HEK293 (cell line): ENCODE measurements around the gene ZMYND10.

Experiments used
- GLIS1 ChIP-seq: fragments of 450-650 bp; formaldehyde crosslinking; IDR thresholded peaks from 2 replicates; pipeline ENCODE4 v1.5.1; 2016; ENCODE audit warnings: missing biosample characterization, missing genetic modification characterization
- GLIS2 ChIP-seq: fragments of 450-650 bp; formaldehyde crosslinking; IDR thresholded peaks from 2 replicates; pipeline ENCODE4 v1.5.1; 2016; ENCODE audit warnings: missing biosample characterization, missing genetic modification characterization
- HOXD13 ChIP-seq: sonication (generic); formaldehyde crosslinking; IDR thresholded peaks from 2 replicates; pipeline ENCODE4 v1.8.0; 2022; ENCODE audit warnings: missing genetic modification reagents, borderline replicate concordance
- KLF9 ChIP-seq: fragments of 450-650 bp; formaldehyde crosslinking; IDR thresholded peaks from 2 replicates; pipeline ENCODE4 v1.5.1; 2016; ENCODE audit warnings: missing biosample characterization, missing genetic modification characterization, low read depth
- SCRT2 ChIP-seq: fragments of 450-650 bp; formaldehyde crosslinking; IDR thresholded peaks from 2 replicates; pipeline ENCODE4 v1.5.1; 2016; ENCODE audit warnings: missing biosample characterization, missing genetic modification characterization
- SP2 ChIP-seq: fragments of 450-650 bp; formaldehyde crosslinking; IDR thresholded peaks from 2 replicates; pipeline ENCODE4 v1.5.1; 2016; ENCODE audit warnings: missing biosample characterization, missing genetic modification characterization
- ZBTB1 ChIP-seq: fragments of 450-650 bp; formaldehyde crosslinking; IDR thresholded peaks from 2 replicates; pipeline ENCODE4 v1.5.1; 2016; ENCODE audit warnings: missing biosample characterization, missing genetic modification characterization
- ZEB2 ChIP-seq: fragments of 450-650 bp; formaldehyde crosslinking; IDR thresholded peaks from 2 replicates; pipeline ENCODE4 v1.5.1; 2016; ENCODE audit warnings: missing biosample characterization, missing genetic modification characterization
- ZNF133 ChIP-seq: fragments of 450-650 bp; formaldehyde crosslinking; IDR thresholded peaks from 2 replicates; pipeline ENCODE4 v1.5.1; 2016; ENCODE audit warnings: missing biosample characterization, missing genetic modification characterization
- ZNF140 ChIP-seq: fragments of 450-650 bp; formaldehyde crosslinking; IDR thresholded peaks from 2 replicates; pipeline ENCODE4 v1.5.1; 2016; ENCODE audit warnings: missing biosample characterization, missing genetic modification characterization
- ZNF157 ChIP-seq: fragments of 450-650 bp; formaldehyde crosslinking; IDR thresholded peaks from 2 replicates; pipeline ENCODE4 v1.5.1; 2016; ENCODE audit warnings: missing biosample characterization, missing genetic modification characterization
- ZNF19 ChIP-seq: fragments of 450-650 bp; formaldehyde crosslinking; IDR thresholded peaks from 2 replicates; pipeline ENCODE4; 2016; ENCODE audit warnings: missing biosample characterization, missing genetic modification characterization, low read depth
- ZNF2 ChIP-seq: fragments of 450-650 bp; formaldehyde crosslinking; IDR thresholded peaks from 2 replicates; pipeline ENCODE4 v1.5.1; 2016; ENCODE audit warnings: missing biosample characterization, missing genetic modification characterization
- ZNF266 ChIP-seq: fragments of 450-650 bp; formaldehyde crosslinking; IDR thresholded peaks from 2 replicates; pipeline ENCODE4 v1.5.1; 2016; ENCODE audit warnings: missing biosample characterization, missing genetic modification characterization, low read depth
- ZNF350 ChIP-seq: fragments of 450-650 bp; formaldehyde crosslinking; IDR thresholded peaks from 2 replicates; pipeline ENCODE4 v1.5.0; 2017; ENCODE audit warnings: missing biosample characterization, mild to moderate bottlenecking, missing genetic modification characterization
- ZNF366 ChIP-seq: fragments of 450-650 bp; formaldehyde crosslinking; conservative IDR thresholded peaks from 2 replicates; pipeline ENCODE4 v1.5.1; 2016; ENCODE audit warnings: missing biosample characterization, missing genetic modification characterization
- ZNF501 ChIP-seq: fragments of 450-650 bp; formaldehyde crosslinking; IDR thresholded peaks from 2 replicates; pipeline ENCODE4 v1.5.1; 2016; ENCODE audit warnings: missing biosample characterization, missing genetic modification characterization
- ZNF596 ChIP-seq: fragments of 450-650 bp; IDR thresholded peaks from 2 replicates; pipeline ENCODE4 v1.5.0; 2018; ENCODE audit warnings: missing biosample characterization, mild to moderate bottlenecking, missing genetic modification characterization, moderate library complexity
- ZNF621 ChIP-seq: fragments of 450-650 bp; formaldehyde crosslinking; IDR thresholded peaks from 2 replicates; pipeline ENCODE4 v1.5.1; 2017; ENCODE audit warnings: missing biosample characterization, missing genetic modification characterization
- ZNF626 ChIP-seq: fragments of 450-650 bp; sonication (Bioruptor Pico); formaldehyde crosslinking; IDR thresholded peaks from 2 replicates; pipeline ENCODE4 v1.5.1; 2018; ENCODE audit warnings: missing biosample characterization, missing genetic modification characterization, inconsistent platforms
- ZNF629 ChIP-seq: fragments of 450-650 bp; formaldehyde crosslinking; IDR thresholded peaks from 2 replicates; pipeline ENCODE4 v1.5.1; 2017; ENCODE audit warnings: missing biosample characterization, missing genetic modification characterization
- ZNF658 ChIP-seq: fragments of 450-650 bp; formaldehyde crosslinking; IDR thresholded peaks from 2 replicates; pipeline ENCODE4; 2016; ENCODE audit warnings: missing biosample characterization, missing genetic modification characterization
- ZSCAN5A ChIP-seq: fragments of 450-650 bp; formaldehyde crosslinking; IDR thresholded peaks from 2 replicates; pipeline ENCODE4 v1.5.1; 2016; ENCODE audit warnings: missing biosample characterization, missing genetic modification characterization
- TF ChIP-seq, protein P1 (sequence below): fragments of 450-650 bp; formaldehyde crosslinking; IDR thresholded peaks from 2 replicates; pipeline ENCODE4 v1.5.1; 2016; ENCODE audit warnings: missing biosample characterization, missing genetic modification characterization
- TF ChIP-seq, protein P2 (sequence below): fragments of 450-650 bp; formaldehyde crosslinking; IDR thresholded peaks from 2 replicates; pipeline ENCODE4 v1.5.1; 2016; ENCODE audit warnings: missing biosample characterization, missing genetic modification characterization, low read depth
- TF ChIP-seq, protein P3 (sequence below): fragments of 450-650 bp; formaldehyde crosslinking; IDR thresholded peaks from 2 replicates; pipeline ENCODE4 v1.5.1; 2016; ENCODE audit warnings: missing biosample characterization, missing genetic modification characterization, borderline replicate concordance
- TF ChIP-seq, protein P4 (sequence below): fragments of 450-650 bp; formaldehyde crosslinking; IDR thresholded peaks from 2 replicates; pipeline ENCODE4 v1.5.1; 2017; ENCODE audit warnings: missing biosample characterization, missing genetic modification characterization
- TF ChIP-seq, protein P5 (sequence below): fragments of 450-650 bp; formaldehyde crosslinking; conservative IDR thresholded peaks from 2 replicates; pipeline ENCODE4 v1.5.1; 2016; ENCODE audit warnings: low read depth, missing biosample characterization, missing genetic modification characterization

The ZMYND10 gene

DNA sequence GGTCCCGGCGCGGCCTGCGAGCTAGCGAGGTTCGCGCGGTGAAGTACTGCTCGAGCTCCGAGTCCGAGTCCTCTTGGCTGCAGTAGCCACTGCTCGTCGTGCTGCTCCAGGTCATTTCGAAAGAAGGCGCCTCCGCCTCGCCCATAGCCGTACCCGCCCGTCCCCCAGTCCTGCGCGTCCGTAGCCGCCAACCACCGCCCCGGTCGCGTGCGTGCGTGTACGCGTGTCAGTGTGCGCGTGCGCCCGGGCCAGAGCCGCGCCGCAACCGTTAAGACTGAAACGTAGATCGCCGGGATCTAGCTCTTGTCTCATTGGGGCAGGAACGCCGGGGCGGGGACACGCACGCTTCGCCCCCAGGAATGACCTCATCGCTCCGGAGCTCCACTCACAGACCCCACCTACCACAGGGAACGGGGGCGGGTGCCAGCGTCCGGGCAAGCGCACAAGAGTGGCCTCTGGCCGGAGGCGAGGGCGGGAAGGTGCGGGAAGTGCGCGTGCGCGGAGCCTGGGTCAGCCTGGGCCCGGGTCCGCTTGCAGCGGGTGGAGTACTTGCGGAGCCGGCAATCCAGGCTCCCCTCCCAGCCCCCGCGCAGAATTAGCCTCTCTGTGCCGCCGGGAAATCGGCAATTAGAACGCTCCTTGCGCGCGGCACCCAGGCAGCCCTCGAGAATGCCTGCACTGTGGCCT, 8.2 kb downstream of the ZMYND10 start (continued):
- TF ChIP-seq, protein P1, sequence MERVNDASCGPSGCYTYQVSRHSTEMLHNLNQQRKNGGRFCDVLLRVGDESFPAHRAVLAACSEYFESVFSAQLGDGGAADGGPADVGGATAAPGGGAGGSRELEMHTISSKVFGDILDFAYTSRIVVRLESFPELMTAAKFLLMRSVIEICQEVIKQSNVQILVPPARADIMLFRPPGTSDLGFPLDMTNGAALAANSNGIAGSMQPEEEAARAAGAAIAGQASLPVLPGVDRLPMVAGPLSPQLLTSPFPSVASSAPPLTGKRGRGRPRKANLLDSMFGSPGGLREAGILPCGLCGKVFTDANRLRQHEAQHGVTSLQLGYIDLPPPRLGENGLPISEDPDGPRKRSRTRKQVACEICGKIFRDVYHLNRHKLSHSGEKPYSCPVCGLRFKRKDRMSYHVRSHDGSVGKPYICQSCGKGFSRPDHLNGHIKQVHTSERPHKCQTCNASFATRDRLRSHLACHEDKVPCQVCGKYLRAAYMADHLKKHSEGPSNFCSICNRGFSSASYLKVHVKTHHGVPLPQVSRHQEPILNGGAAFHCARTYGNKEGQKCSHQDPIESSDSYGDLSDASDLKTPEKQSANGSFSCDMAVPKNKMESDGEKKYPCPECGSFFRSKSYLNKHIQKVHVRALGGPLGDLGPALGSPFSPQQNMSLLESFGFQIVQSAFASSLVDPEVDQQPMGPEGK, result peak; percentile 95
- TF ChIP-seq ZSCAN5A (tag by site-specific recombination) (peak; percentile 89), ZEB2 (peak; percentile 80), ZNF157 (tag by site-specific recombination) (no peak), ZNF621 (tag by site-specific recombination) (no peak), ZNF366 (no peak), ZNF596 (tag by site-specific recombination) (no peak), HOXD13 (no peak), GLIS1 (tag by site-specific recombination) (peak; percentile 55), ZNF266 (tag by site-specific recombination) (no peak), ZNF350 (tag by site-specific recombination) (no peak), SCRT2 (tag by site-specific recombination) (no peak), KLF9 (peak; percentile 82), ZNF2 (tag by site-specific recombination) (peak; percentile 70; the same call in 1 of the 2 replicates), ZNF629 (tag by site-specific recombination) (peak; percentile 77), GLIS2 (tag by site-specific recombination) (peak; percentile 70), ZNF501 (peak; percentile 70), ZNF140 (no peak), ZNF658 (tag by site-specific recombination) (no peak), ZNF19 (no peak), ZBTB1 (tag by site-specific recombination) (0 out of 2 replicates have a peak, but pooled peaks have one; percentile 43), ZNF626 (tag by site-specific recombination) (no peak), ZNF133 (tag by site-specific recombination) (peak; percentile 31; the same call in 1 of the 2 replicates), SP2 (tag by site-specific recombination) (peak; percentile 92)
- TF ChIP-seq, protein P2, sequence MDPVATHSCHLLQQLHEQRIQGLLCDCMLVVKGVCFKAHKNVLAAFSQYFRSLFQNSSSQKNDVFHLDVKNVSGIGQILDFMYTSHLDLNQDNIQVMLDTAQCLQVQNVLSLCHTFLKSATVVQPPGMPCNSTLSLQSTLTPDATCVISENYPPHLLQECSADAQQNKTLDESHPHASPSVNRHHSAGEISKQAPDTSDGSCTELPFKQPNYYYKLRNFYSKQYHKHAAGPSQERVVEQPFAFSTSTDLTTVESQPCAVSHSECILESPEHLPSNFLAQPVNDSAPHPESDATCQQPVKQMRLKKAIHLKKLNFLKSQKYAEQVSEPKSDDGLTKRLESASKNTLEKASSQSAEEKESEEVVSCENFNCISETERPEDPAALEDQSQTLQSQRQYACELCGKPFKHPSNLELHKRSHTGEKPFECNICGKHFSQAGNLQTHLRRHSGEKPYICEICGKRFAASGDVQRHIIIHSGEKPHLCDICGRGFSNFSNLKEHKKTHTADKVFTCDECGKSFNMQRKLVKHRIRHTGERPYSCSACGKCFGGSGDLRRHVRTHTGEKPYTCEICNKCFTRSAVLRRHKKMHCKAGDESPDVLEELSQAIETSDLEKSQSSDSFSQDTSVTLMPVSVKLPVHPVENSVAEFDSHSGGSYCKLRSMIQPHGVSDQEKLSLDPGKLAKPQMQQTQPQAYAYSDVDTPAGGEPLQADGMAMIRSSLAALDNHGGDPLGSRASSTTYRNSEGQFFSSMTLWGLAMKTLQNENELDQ, result no peak
- TF ChIP-seq, protein P3, sequence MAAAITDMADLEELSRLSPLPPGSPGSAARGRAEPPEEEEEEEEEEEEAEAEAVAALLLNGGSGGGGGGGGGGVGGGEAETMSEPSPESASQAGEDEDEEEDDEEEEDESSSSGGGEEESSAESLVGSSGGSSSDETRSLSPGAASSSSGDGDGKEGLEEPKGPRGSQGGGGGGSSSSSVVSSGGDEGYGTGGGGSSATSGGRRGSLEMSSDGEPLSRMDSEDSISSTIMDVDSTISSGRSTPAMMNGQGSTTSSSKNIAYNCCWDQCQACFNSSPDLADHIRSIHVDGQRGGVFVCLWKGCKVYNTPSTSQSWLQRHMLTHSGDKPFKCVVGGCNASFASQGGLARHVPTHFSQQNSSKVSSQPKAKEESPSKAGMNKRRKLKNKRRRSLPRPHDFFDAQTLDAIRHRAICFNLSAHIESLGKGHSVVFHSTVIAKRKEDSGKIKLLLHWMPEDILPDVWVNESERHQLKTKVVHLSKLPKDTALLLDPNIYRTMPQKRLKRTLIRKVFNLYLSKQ (tag by site-specific recombination), result no peak
- TF ChIP-seq, protein P4, sequence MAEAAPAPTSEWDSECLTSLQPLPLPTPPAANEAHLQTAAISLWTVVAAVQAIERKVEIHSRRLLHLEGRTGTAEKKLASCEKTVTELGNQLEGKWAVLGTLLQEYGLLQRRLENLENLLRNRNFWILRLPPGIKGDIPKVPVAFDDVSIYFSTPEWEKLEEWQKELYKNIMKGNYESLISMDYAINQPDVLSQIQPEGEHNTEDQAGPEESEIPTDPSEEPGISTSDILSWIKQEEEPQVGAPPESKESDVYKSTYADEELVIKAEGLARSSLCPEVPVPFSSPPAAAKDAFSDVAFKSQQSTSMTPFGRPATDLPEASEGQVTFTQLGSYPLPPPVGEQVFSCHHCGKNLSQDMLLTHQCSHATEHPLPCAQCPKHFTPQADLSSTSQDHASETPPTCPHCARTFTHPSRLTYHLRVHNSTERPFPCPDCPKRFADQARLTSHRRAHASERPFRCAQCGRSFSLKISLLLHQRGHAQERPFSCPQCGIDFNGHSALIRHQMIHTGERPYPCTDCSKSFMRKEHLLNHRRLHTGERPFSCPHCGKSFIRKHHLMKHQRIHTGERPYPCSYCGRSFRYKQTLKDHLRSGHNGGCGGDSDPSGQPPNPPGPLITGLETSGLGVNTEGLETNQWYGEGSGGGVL (tag by site-specific recombination), result 0 out of 2 replicates have a peak, but pooled peaks have one; percentile 28
- TF ChIP-seq, protein P5, sequence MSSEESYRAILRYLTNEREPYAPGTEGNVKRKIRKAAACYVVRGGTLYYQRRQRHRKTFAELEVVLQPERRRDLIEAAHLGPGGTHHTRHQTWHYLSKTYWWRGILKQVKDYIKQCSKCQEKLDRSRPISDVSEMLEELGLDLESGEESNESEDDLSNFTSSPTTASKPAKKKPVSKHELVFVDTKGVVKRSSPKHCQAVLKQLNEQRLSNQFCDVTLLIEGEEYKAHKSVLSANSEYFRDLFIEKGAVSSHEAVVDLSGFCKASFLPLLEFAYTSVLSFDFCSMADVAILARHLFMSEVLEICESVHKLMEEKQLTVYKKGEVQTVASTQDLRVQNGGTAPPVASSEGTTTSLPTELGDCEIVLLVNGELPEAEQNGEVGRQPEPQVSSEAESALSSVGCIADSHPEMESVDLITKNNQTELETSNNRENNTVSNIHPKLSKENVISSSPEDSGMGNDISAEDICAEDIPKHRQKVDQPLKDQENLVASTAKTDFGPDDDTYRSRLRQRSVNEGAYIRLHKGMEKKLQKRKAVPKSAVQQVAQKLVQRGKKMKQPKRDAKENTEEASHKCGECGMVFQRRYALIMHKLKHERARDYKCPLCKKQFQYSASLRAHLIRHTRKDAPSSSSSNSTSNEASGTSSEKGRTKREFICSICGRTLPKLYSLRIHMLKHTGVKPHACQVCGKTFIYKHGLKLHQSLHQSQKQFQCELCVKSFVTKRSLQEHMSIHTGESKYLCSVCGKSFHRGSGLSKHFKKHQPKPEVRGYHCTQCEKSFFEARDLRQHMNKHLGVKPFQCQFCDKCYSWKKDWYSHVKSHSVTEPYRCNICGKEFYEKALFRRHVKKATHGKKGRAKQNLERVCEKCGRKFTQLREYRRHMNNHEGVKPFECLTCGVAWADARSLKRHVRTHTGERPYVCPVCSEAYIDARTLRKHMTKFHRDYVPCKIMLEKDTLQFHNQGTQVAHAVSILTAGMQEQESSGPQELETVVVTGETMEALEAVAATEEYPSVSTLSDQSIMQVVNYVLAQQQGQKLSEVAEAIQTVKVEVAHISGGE (tag by site-specific recombination), result no peak
